ENCODE data around the gene POLN. TPM values are rescaled to one million over a fixed set of nuclear protein-coding genes. Genes with fewer than 3 reads are reported as not detected.

The POLN gene
- 2.5 to 3.5 TPM (median 2.8 TPM) in 3 replicates for total RNA-seq (2021)
- percentile 38 among the genes with signal in this experiment for Bru-seq, nascent RNA
- long read RNA-seq, experiment 1, partial matches to known transcripts: 4 of 19 reads
- long read RNA-seq, experiment 1, other reads (novel, unspliced or antisense): 15 of 19 reads
- long read RNA-seq, experiment 2, partial matches to known transcripts: 1 of 5 reads
- long read RNA-seq, experiment 2, other reads (novel, unspliced or antisense): 4 of 5 reads
- long read RNA-seq, experiment 3, partial matches to known transcripts: 0 of 2 reads
- long read RNA-seq, experiment 3, other reads (novel, unspliced or antisense): 2 of 2 reads

- ChIA-PET CTCF (interaction anchor here (0.5 to 2.9 kb wide), 11 partner anchors 18 to 507 kb away, joined by 3 to 32 read pairs (median 5); partner anchors contain the start of genes CFAP99 and MXD4), POLR2A (interaction anchor here (0.6 to 1.4 kb wide), 5 partner anchors 20 to 204 kb away, joined by 3 to 6 read pairs (median 4); partner anchors contain the start of gene MXD4)
- Mint-ChIP-seq H3K4me1 (peaks cover 31% of the 10 kb centered on the region), H3K27ac (0 out of 2 replicates have a peak within 1 kb of the TSS, but pooled peaks have one; percentile 35), H3K36me3 (peaks cover 20% of the 10 kb centered on the region), H3K4me3 (peak within 1 kb of the TSS; percentile 82), H3K27me3 (ENCODE audit: low read depth) (peaks cover 13% of the 10 kb centered on the region), H3K9me3 (peaks cover 23% of the 10 kb centered on the region)
- TF ChIP-seq ZNF416 (CRISPR knock-in tag; IDR thresholded peaks at IDR 0.05) (no peak), ZNF532 (CRISPR knock-in tag; IDR thresholded peaks at IDR 0.05; ENCODE audit: borderline replicate concordance) (no peak), ZNF425 (CRISPR knock-in tag; conservative IDR thresholded peaks at IDR 0.05) (no peak), KAT7 (CRISPR knock-in tag; IDR thresholded peaks at IDR 0.05; ENCODE audit: borderline replicate concordance) (peak; percentile 75; the same call in 1 of the 2 replicates), ARID4B (CRISPR knock-in tag; IDR thresholded peaks at IDR 0.05; ENCODE audit: borderline replicate concordance) (peak; percentile 55; the same call in 1 of the 2 replicates), E2F5 (CRISPR knock-in tag; IDR thresholded peaks at IDR 0.05) (peak; percentile 83; the same call in 1 of the 2 replicates), OVOL2 (CRISPR knock-in tag; IDR thresholded peaks at IDR 0.05; ENCODE audit: borderline replicate concordance) (no peak), ATF1 (CRISPR knock-in tag; IDR thresholded peaks at IDR 0.05) (no peak), MYBL2 (CRISPR knock-in tag; IDR thresholded peaks at IDR 0.05) (0 out of 2 replicates have a peak, but pooled peaks have one; percentile 70), ETV6 (CRISPR knock-in tag; IDR thresholded peaks at IDR 0.05) (0 out of 2 replicates have a peak, but pooled peaks have one; percentile 73), ZNF232 (CRISPR knock-in tag; IDR thresholded peaks at IDR 0.05) (0 out of 2 replicates have a peak, but pooled peaks have one; percentile 35), ESRRA (CRISPR knock-in tag; IDR thresholded peaks at IDR 0.05; ENCODE audit: borderline replicate concordance) (0 out of 2 replicates have a peak, but pooled peaks have one; percentile 29), ZNF121 (CRISPR knock-in tag; IDR thresholded peaks at IDR 0.05) (no peak), MAX (CRISPR knock-in tag; IDR thresholded peaks at IDR 0.05) (peak; percentile 88), SP1 (CRISPR knock-in tag; conservative IDR thresholded peaks at IDR 0.05) (peak; percentile 71; the same call in 1 of the 2 replicates), TEAD1 (CRISPR knock-in tag; IDR thresholded peaks at IDR 0.05) (0 out of 2 replicates have a peak, but pooled peaks have one; percentile 6), NR1H2 (CRISPR knock-in tag; IDR thresholded peaks at IDR 0.05) (no peak), USF1 (CRISPR knock-in tag; IDR thresholded peaks at IDR 0.05) (no peak), FOXP1 (CRISPR knock-in tag; IDR thresholded peaks at IDR 0.05; ENCODE audit: borderline replicate concordance) (peak; percentile 48; the same call in 1 of the 2 replicates)
- ATAC-seq (peak; percentile 98), DNase-seq (ENCODE audit: low spot score) (peak; percentile 99)
Measured at GRCh38 chr4:2241410-2242353, at the start of gene POLN, which contains the start of gene HAUS3. Gene POLN (minus strand): TSS chr4:2242121. CDS start chr4:2229231, 12,890 bp downstream. Gene HAUS3 (minus strand): TSS chr4:2242121. CDS start chr4:2240946, 1,175 bp downstream.

Measured in WTC11 (cell line).